Measurements from ENCODE around the gene KCNN2.

- TF ChIP-seq POLR2A (IDR thresholded peaks at IDR 0.05) (no peak), CTCF (IDR thresholded peaks at IDR 0.05) (no peak)
Measured at GRCh38 chr5:114419067-114419388, 57.2 kb downstream of the KCNN2 start.

Data from vagina (tissue), 2 donors.